B cell (primary cell): Measurements from ENCODE around the gene CLDN24. TPM values are rescaled to one million over a fixed set of nuclear protein-coding genes. Genes with fewer than 3 reads are reported as not detected.

ENCODE experiments used
- ATAC-seq: fragments of 200-7000 bp; cut with Tn5 transposase; one replicate; pipeline ENCODE4 v1.10.0; 2021; ENCODE audit warnings: low read depth, mild to moderate bottlenecking, moderate number of reproducible peaks, moderate library complexity
- CTCF ChIA-PET: fragments of 350-600 bp; sonication (Branson Sonifier 250); formaldehyde crosslinking; loops from one replicate; lab custom pipeline; 2021; ENCODE audit warnings: antibody characterized with exemption, inconsistent platforms; lab: Charles Lee
- POLR2A ChIA-PET: fragments of 350-600 bp; sonication (Branson Sonifier 250); formaldehyde crosslinking; loops from one replicate; lab custom pipeline; 2021; ENCODE audit warnings: antibody characterized with exemption; lab: Charles Lee
- DNase-seq: peaks from one replicate; pipeline ENCODE4 v3.0.0; 2013
- H2AFZ ChIP-seq: 2 replicates; pipeline ENCODE4 v1.6.1; 2012; ENCODE audit warnings: mild to moderate bottlenecking, low read depth, low read length; ENCODE audit not compliant: insufficient read depth, poor library complexity, severe bottlenecking
- H3K27ac ChIP-seq, 2 donors: 1 replicate in 1 of 2; 2 replicates in 1 of 2; pipeline ENCODE4 v1.5.1; 2012 to 2013; ENCODE audit warnings: low read length in 2 of 2, mild to moderate bottlenecking in 2 of 2, moderate library complexity in 1 of 2
- H3K27me3 ChIP-seq, 4 experiments: fragments of 200-600 bp in 1 of 4; sonication (generic) in 1 of 4; replicated peaks in 1 of 4; 1 replicate in 2 of 4; 2 replicates in 2 of 4; pipeline versions ENCODE4 v1.6.1 to v1.7.0; 2013 to 2016; ENCODE audit warnings: low read length in 3 of 4, mild to moderate bottlenecking in 2 of 4, mixed read lengths in 1 of 4, moderate library complexity in 1 of 4; ENCODE audit not compliant: insufficient read depth in 4 of 4, control insufficient read depth in 3 of 4; ENCODE audit errors: control extremely low read depth in 1 of 4
- H3K36me3 ChIP-seq, 2 experiments: replicated peaks in 1 of 2; 1 replicate in 1 of 2; 2 replicates in 1 of 2; pipeline versions ENCODE4 v1.6.1 to v1.7.1; 2013; ENCODE audit warnings: low read length in 1 of 2; ENCODE audit not compliant: insufficient read depth in 2 of 2, control insufficient read depth in 1 of 2; ENCODE audit errors: control extremely low read depth in 1 of 2, extremely low read depth in 1 of 2
- H3K4me1 ChIP-seq, 2 donors: fragments of 200-600 bp in 1 of 2; sonication (generic) in 1 of 2; 1 replicate in 1 of 2; 2 replicates in 1 of 2; pipeline versions ENCODE4 v1.5.1 to v1.6.1; 2013 to 2017; ENCODE audit warnings: low read length in 2 of 2; ENCODE audit not compliant: control insufficient read depth in 2 of 2, insufficient read depth in 2 of 2
- H3K4me2 ChIP-seq: replicated peaks from 2 replicates; pipeline ENCODE3; 2012; ENCODE audit warnings: mild to moderate bottlenecking, low read depth, low read length; ENCODE audit not compliant: poor library complexity, severe bottlenecking
- H3K4me3 ChIP-seq, 5 experiments: fragments of 200-600 bp in 1 of 5; sonication (generic) in 1 of 5; 1 replicate in 3 of 5; 2 replicates in 2 of 5; pipeline versions ENCODE4 v1.5.1 to v1.7.0; 2011 to 2016; ENCODE audit warnings: low read length in 4 of 5, mild to moderate bottlenecking in 4 of 5, low read depth in 2 of 5, control low read depth in 1 of 5, moderate library complexity in 1 of 5; ENCODE audit not compliant: insufficient read depth in 1 of 5; ENCODE audit errors: control extremely low read depth in 1 of 5, extremely low read depth in 1 of 5
- H3K79me2 ChIP-seq: fragments of 200-600 bp; sonication (generic); one replicate; pipeline ENCODE4 v1.6.0; 2016; ENCODE audit warnings: low read length; ENCODE audit not compliant: control insufficient read depth, insufficient read depth
- H3K9ac ChIP-seq: fragments of 200-600 bp; sonication (generic); 2 replicates; pipeline ENCODE4 v1.6.1; 2017; ENCODE audit warnings: mild to moderate bottlenecking, low read length, moderate library complexity
- H3K9me3 ChIP-seq, 3 donors: one replicate each; pipeline versions ENCODE4 v1.6.1 to v1.7.1; 2013; ENCODE audit warnings: low read length in 2 of 3; ENCODE audit not compliant: control insufficient read depth in 2 of 3, insufficient read depth in 1 of 3; ENCODE audit errors: control extremely low read depth in 1 of 3
- H4K20me1 ChIP-seq: 2 replicates; pipeline ENCODE4 v1.6.0; 2012; ENCODE audit warnings: mild to moderate bottlenecking, low read length; ENCODE audit not compliant: insufficient read depth, control insufficient read depth, poor library complexity, severe bottlenecking
- H3K27ac Mint-ChIP-seq: one replicate; pipeline ENCODE4 v1.8.0; 2021; ENCODE audit warnings: mixed read lengths
- H3K27me3 Mint-ChIP-seq: one replicate; pipeline ENCODE4 v1.8.0; 2021; ENCODE audit warnings: mixed read lengths
- H3K4me1 Mint-ChIP-seq: one replicate; pipeline ENCODE4 v1.8.0; 2021; ENCODE audit warnings: mixed read lengths
- H3K4me3 Mint-ChIP-seq: one replicate; pipeline ENCODE4 v1.8.0; 2021; ENCODE audit warnings: mixed read lengths
- H3K9me3 Mint-ChIP-seq: one replicate; pipeline ENCODE4 v1.8.0; 2022; ENCODE audit warnings: mixed read lengths; ENCODE audit not compliant: insufficient read depth
- EZH2 ChIP-seq: IDR thresholded peaks from 2 replicates; pipeline ENCODE4 v1.6.1; 2012; ENCODE audit warnings: borderline replicate concordance, low read depth, mild to moderate bottlenecking, moderate library complexity, low read length; ENCODE audit not compliant: insufficient read depth, poor library complexity, severe bottlenecking
- WGBS: methylation state at CpG from one replicate; pipeline ENCODE4 v1.1.5; 2013; ENCODE audit warnings: missing lambda C conversion rate; ENCODE audit not compliant: insufficient coverage; 5-methylcytosine and 5-hydroxymethylcytosine counted together
- intact Hi-C: fragments of 100-400 bp; cut with micrococcal nuclease; formaldehyde crosslinking; loops from one replicate; pipeline ENCODE4 v1.10.0; 2022
- polyA plus RNA-seq: library from polyadenylated mRNA; depleted of rRNA; stranded (reverse); fragments of >200 nt; gene quantifications from 2 replicates; pipeline ENCODE4 v1.2.3, GENCODE V29; 2012
- total RNA-seq, 2 donors: library from RNA; stranded (reverse); fragments of 120-200 nt in 1 of 2; gene quantifications; 1 replicate in 1 of 2; 2 replicates in 1 of 2; pipeline versions ENCODE4 v1.2.3 to v1.2.4, GENCODE V29; 2013 to 2022
- TF ChIP-seq, protein P1 (sequence below): fragments of 200-600 bp; IDR thresholded peaks from one replicate; pipeline ENCODE4 v1.8.0; 2022; ENCODE audit warnings: antibody characterized with exemption, mild to moderate bottlenecking

CLDN24 gene
- total and polyA plus RNA-seq, 2 donors (not counting 1 experiment from before 2014, with no cell fraction given): not detected

DNA sequence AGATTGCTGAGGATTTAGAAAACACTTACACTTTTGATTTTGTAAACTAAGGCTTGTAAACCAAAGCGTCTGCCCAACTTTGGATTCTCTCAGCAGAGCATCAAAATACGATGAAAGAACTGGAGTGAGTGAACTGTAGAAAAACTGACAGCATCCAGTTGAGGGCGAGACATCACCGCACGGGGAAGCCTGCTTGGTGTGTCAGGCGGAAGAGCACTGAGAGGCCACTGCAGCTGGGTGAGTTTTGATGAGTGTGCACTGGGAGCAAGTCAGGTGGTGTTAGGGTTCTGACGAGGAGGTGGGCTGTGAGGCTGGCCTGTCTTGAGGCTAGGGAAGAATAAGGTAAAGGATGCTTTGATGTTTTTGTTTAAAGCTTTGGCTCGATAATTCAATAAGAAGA, 46.8 kb upstream of the CLDN24 start:
- Histone ChIP-seq H3K9me3 (peaks cover 1 to 13% (median 4%) of the 10 kb centered on the region in 3 donors), H2AFZ (no peak overlapping the region), H3K4me1 (no peaks in the 10 kb centered on the region), H3K4me3 (no peak overlapping the region), H4K20me1 (no peaks in the 10 kb centered on the region), H3K36me3 (no peaks in the 10 kb centered on the region), H3K9ac (no peak overlapping the region), H3K79me2 (no peaks in the 10 kb centered on the region), H3K27ac (no peak overlapping the region), H3K27me3 (no peaks in the 10 kb centered on the region), H3K4me2 (no peak overlapping the region)
- Mint-ChIP-seq H3K27ac (no peak overlapping the region), H3K4me1 (no peaks in the 10 kb centered on the region), H3K4me3 (no peak overlapping the region), H3K27me3 (peaks cover 7% of the 10 kb centered on the region), H3K9me3 (peaks cover 3% of the 10 kb centered on the region)
- ATAC-seq (no peak), DNase-seq (no peak)
- TF ChIP-seq, protein P1, sequence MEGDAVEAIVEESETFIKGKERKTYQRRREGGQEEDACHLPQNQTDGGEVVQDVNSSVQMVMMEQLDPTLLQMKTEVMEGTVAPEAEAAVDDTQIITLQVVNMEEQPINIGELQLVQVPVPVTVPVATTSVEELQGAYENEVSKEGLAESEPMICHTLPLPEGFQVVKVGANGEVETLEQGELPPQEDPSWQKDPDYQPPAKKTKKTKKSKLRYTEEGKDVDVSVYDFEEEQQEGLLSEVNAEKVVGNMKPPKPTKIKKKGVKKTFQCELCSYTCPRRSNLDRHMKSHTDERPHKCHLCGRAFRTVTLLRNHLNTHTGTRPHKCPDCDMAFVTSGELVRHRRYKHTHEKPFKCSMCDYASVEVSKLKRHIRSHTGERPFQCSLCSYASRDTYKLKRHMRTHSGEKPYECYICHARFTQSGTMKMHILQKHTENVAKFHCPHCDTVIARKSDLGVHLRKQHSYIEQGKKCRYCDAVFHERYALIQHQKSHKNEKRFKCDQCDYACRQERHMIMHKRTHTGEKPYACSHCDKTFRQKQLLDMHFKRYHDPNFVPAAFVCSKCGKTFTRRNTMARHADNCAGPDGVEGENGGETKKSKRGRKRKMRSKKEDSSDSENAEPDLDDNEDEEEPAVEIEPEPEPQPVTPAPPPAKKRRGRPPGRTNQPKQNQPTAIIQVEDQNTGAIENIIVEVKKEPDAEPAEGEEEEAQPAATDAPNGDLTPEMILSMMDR: no peak
- TF ChIP-seq EZH2: no peak
- intact Hi-C loops: no loop called here
- CTCF ChIA-PET: no interaction called here
- 82% methylated on average over 7 of the region's 8 CpGs for WGBS
- POLR2A ChIA-PET: no interaction called here

DNA sequence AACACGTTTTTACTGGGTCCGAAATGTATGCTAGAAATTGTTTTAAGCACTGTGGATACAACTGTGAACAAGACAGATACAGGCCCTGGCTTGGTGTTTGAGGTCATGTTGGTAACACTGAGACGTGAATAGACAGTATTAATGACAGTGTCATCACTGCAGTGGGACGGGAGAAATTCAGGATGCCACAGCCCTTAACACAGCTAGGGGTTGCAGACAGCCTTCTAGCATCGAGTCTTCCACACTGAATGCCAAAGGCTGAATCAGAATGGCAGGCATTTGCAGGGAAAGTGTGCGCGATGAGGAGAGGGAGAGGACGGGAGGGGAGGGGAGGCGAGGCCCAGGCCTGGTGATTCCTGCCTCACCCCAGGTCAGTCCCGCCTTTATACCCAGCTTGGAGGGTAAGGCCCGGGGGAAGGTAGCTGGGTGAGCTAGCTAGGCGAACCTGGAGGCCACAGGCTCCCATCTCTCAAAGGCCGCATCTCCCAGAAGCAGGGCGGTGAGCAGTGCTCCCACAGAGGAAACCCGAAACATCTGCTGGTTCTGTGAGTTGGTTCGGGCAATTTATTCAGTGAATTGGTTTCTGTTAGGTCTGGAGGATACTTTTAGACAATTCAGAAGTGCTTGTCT, 44.1 kb upstream of the CLDN24 start:
- H3K9me3 ChIP-seq: peaks cover 0 to 3% (median 0%) of the 10 kb centered on the region in 3 donors
- DNase-seq (no peak), ATAC-seq (no peak)
- H3K27me3 ChIP-seq: no peaks in the 10 kb centered on the region
- no peaks in the 10 kb centered on the region for H4K20me1 ChIP-seq
- intact Hi-C loops: no loop called here
- CTCF ChIA-PET: no interaction called here
- Mint-ChIP-seq H3K4me3 (no peak overlapping the region), H3K4me1 (no peaks in the 10 kb centered on the region), H3K27ac (no peak overlapping the region), H3K27me3 (peaks cover 7% of the 10 kb centered on the region), H3K9me3 (no peaks in the 10 kb centered on the region)
- H3K9ac ChIP-seq: no peak overlapping the region
- H2AFZ ChIP-seq: no peak overlapping the region
- H3K4me1 ChIP-seq: no peaks in the 10 kb centered on the region
- no peak overlapping the region for H3K4me3 ChIP-seq
- no peaks in the 10 kb centered on the region for H3K79me2 ChIP-seq
- H3K36me3 ChIP-seq: no peaks in the 10 kb centered on the region
- POLR2A ChIA-PET: no interaction called here
- TF ChIP-seq, protein P1: no peak
- TF ChIP-seq EZH2: no peak
- no peak overlapping the region for H3K27ac ChIP-seq
- 91% methylated on average over 11 of the region's 16 CpGs for WGBS
- H3K4me2 ChIP-seq: no peak overlapping the region
